GM19025 (cell line): Measurements from ENCODE around the gene UBTD1.
"Not testable (repeated sequence)": the region's sequence is repeated elsewhere in the genome, so short reads cannot be mapped to it uniquely, and the experiment has no call there.

Experiments used
- ATAC-seq: cut with Tn5 transposase; IDR thresholded peaks from one replicate; pipeline ENCODE4 v1.9.1; 2021; ENCODE audit warnings: mild to moderate bottlenecking, low read depth, moderate library complexity; ENCODE audit not compliant: unreplicated experiment

UBTD1 gene

GRCh38 chr10:97511711-97512440 lies 13.2 kb downstream of the UBTD1 start:
- ATAC-seq, result no peak

GRCh38 chr10:97512993-97513392 lies 14.3 kb downstream of the UBTD1 start:
- ATAC-seq, result no peak

- ATAC-seq, result no peak
These were observed 15.6 kb downstream of the UBTD1 start for GRCh38 chr10:97514344-97514743.

- ATAC-seq, result no peak
These were observed 16.7 kb downstream of the UBTD1 start for GRCh38 chr10:97515271-97515978.

- ATAC-seq, result no peak
These were observed 18.5 kb downstream of the UBTD1 start for GRCh38 chr10:97517096-97517750.

- no peak for ATAC-seq
These were observed 19.1 kb downstream of the UBTD1 start for GRCh38 chr10:97517778-97518300.

- no peak for ATAC-seq
These were observed 19.7 kb downstream of the UBTD1 start for GRCh38 chr10:97518301-97519043.

GRCh38 chr10:97519342-97519741 lies 20.6 kb downstream of the UBTD1 start:
- no peak for ATAC-seq

- ATAC-seq, result no peak
These were observed 21.8 kb downstream of the UBTD1 start for GRCh38 chr10:97520520-97520919.

- no peak for ATAC-seq
These were observed 22.4 kb downstream of the UBTD1 start for GRCh38 chr10:97520978-97521761.

GRCh38 chr10:97522071-97522470 lies 23.3 kb downstream of the UBTD1 start:
- no peak for ATAC-seq

- ATAC-seq, result no peak
These were observed 24.2 kb downstream of the UBTD1 start for GRCh38 chr10:97522937-97523336.

GRCh38 chr10:97525086-97525485 lies 26.4 kb downstream of the UBTD1 start:
- ATAC-seq, result no peak

- ATAC-seq, result no peak
These were observed 27.0 kb downstream of the UBTD1 start for GRCh38 chr10:97525683-97526110.

GRCh38 chr10:97528876-97529275 lies 30.2 kb downstream of the UBTD1 start:
- ATAC-seq, result not testable (repeated sequence)

GRCh38 chr10:97529685-97530465 lies 31.2 kb downstream of the UBTD1 start:
- ATAC-seq, result no peak

- no peak for ATAC-seq
These were observed 32.8 kb downstream of the UBTD1 start for GRCh38 chr10:97531401-97531986.

- no peak for ATAC-seq
These were observed 34.4 kb downstream of the UBTD1 start for GRCh38 chr10:97532935-97533671.
